Measurements from ENCODE around the gene ANO7. TPM values are rescaled to one million over a fixed set of nuclear protein-coding genes. Genes with fewer than 3 reads are reported as not detected.

Gene ANO7
- 1.0 and 1.7 TPM in 2 replicates for total RNA-seq

GRCh38 chr2:241188361-241189092, at the start of gene ANO7:
ANO7 (plus strand) TSS chr2:241188677; CDS start chr2:241190064, 1,387 bp downstream.

GRCh38 chr2:241148891-241149674, 39.4 kb upstream of the ANO7 start, which contains the start of gene PASK:
PASK (minus strand) TSS chr2:241149472; CDS start chr2:241143032, 6,440 bp downstream.

GRCh38 chr2:241149925-241150659, 38.4 kb upstream of the ANO7 start, which contains the start of gene PPP1R7:
PPP1R7 (plus strand) TSS chr2:241150467; CDS start chr2:241150496, 29 bp downstream.

Other genes starting within 250 kb of the ANO7 start
- 35.9 and 62.5 TPM in 2 replicates for gene SNED1, start 190.1 kb upstream of the ANO7 start, total RNA-seq
- 31.3 and 38.3 TPM in 2 replicates for gene MTERF4, start 86.4 kb upstream of the ANO7 start, total RNA-seq
- 2.4 TPM in 2 replicates for gene PASK, start 39.2 kb upstream of the ANO7 start, total RNA-seq
- 29.0 and 37.9 TPM in 2 replicates for gene PPP1R7, start 38.2 kb upstream of the ANO7 start, total RNA-seq
- 1,582 and 1,585 TPM in 2 replicates for gene HDLBP, start 127.0 kb downstream of the ANO7 start, total RNA-seq
- gene SEPTIN2, start 127.2 kb downstream of the ANO7 start, total RNA-seq: 452 and 457 TPM in 2 replicates
- gene FARP2, start 167.6 kb downstream of the ANO7 start, total RNA-seq: 40.2 and 49.1 TPM in 2 replicates